ENCODE data around the gene SYT6. TPM values are rescaled to one million over a fixed set of nuclear protein-coding genes. Genes with fewer than 3 reads are reported as not detected.

SYT6 gene
- total RNA-seq, 2 experiments from 2014 or later: not detected

- no peaks in the 10 kb centered on the region for H3K9me3 Mint-ChIP-seq
- no peaks in the 10 kb centered on the region for H3K4me1 Mint-ChIP-seq
- H3K36me3 Mint-ChIP-seq (ENCODE audit: low read depth): no peaks in the 10 kb centered on the region
- H3K4me3 Mint-ChIP-seq: no peak overlapping the region
- H3K27me3 Mint-ChIP-seq: peaks cover 14% of the 10 kb centered on the region
- CTCF ChIA-PET: no interaction called here
- POLR2A ChIA-PET: no interaction called here
- DNase-seq: no peak
- no peak overlapping the region for H3K27ac Mint-ChIP-seq
Measured at GRCh38 chr1:114091711-114092110, 62.0 kb downstream of the SYT6 start.

GRCh38 chr1:114090738-114091505 lies 62.7 kb downstream of the SYT6 start:
- no peak overlapping the region for H3K27ac Mint-ChIP-seq
- no peak overlapping the region for H3K4me3 Mint-ChIP-seq
- ChIA-PET POLR2A (no interaction called here), CTCF (no interaction called here)
- no peaks in the 10 kb centered on the region for H3K36me3 Mint-ChIP-seq (ENCODE audit: low read depth)
- no peaks in the 10 kb centered on the region for H3K4me1 Mint-ChIP-seq
- peaks cover 14% of the 10 kb centered on the region for H3K27me3 Mint-ChIP-seq
- no peak for DNase-seq
- no peaks in the 10 kb centered on the region for H3K9me3 Mint-ChIP-seq

GRCh38 chr1:114089502-114090138 lies 64.0 kb downstream of the SYT6 start:
- POLR2A ChIA-PET: no interaction called here

GRCh38 chr1:114088392-114089299 lies 65.0 kb downstream of the SYT6 start:
- POLR2A ChIA-PET: no interaction called here
- Mint-ChIP-seq H3K4me1 (no peaks in the 10 kb centered on the region), H3K9me3 (no peaks in the 10 kb centered on the region), H3K27ac (no peak overlapping the region), H3K27me3 (peaks cover 21% of the 10 kb centered on the region), H3K4me3 (no peak overlapping the region), H3K36me3 (ENCODE audit: low read depth) (no peaks in the 10 kb centered on the region)
- CTCF ChIA-PET: interaction anchor here (0.7 kb wide), 1 partner anchor 84 kb away, joined by 3 read pairs; no protein-coding TSS in a partner anchor
- DNase-seq: no peak

More at GRCh38 chr1:114089502-114090138, 64.0 kb downstream of the SYT6 start:
- no peaks in the 10 kb centered on the region for H3K9me3 Mint-ChIP-seq
- no peak for DNase-seq
- H3K4me1 Mint-ChIP-seq: no peaks in the 10 kb centered on the region
- no peak overlapping the region for H3K27ac Mint-ChIP-seq
- H3K4me3 Mint-ChIP-seq: no peak overlapping the region
- no peaks in the 10 kb centered on the region for H3K36me3 Mint-ChIP-seq (ENCODE audit: low read depth)
- CTCF ChIA-PET: no interaction called here
- peaks cover 14% of the 10 kb centered on the region for H3K27me3 Mint-ChIP-seq

GRCh38 chr1:114087495-114087894 lies 66.2 kb downstream of the SYT6 start:
- peaks cover 23% of the 10 kb centered on the region for H3K27me3 Mint-ChIP-seq
- H3K36me3 Mint-ChIP-seq (ENCODE audit: low read depth): no peaks in the 10 kb centered on the region
- ChIA-PET CTCF (no interaction called here), POLR2A (no interaction called here)
- H3K4me1 Mint-ChIP-seq: no peaks in the 10 kb centered on the region
- DNase-seq: no peak
- H3K9me3 Mint-ChIP-seq: no peaks in the 10 kb centered on the region
- H3K27ac Mint-ChIP-seq: no peak overlapping the region
- no peak overlapping the region for H3K4me3 Mint-ChIP-seq

GRCh38 chr1:114086601-114087368 lies 66.9 kb downstream of the SYT6 start:
- Mint-ChIP-seq H3K9me3 (no peaks in the 10 kb centered on the region), H3K27ac (no peak overlapping the region), H3K4me3 (no peak overlapping the region), H3K36me3 (ENCODE audit: low read depth) (no peaks in the 10 kb centered on the region), H3K27me3 (peaks cover 22% of the 10 kb centered on the region), H3K4me1 (no peaks in the 10 kb centered on the region)
- CTCF ChIA-PET: interaction anchor here (0.6 kb wide), 1 partner anchor 33 kb away, joined by 3 read pairs; no protein-coding TSS in a partner anchor
- POLR2A ChIA-PET: no interaction called here
- no peak for DNase-seq

GRCh38 chr1:114082867-114083585 lies 70.6 kb downstream of the SYT6 start:
- no peak overlapping the region for H3K4me3 Mint-ChIP-seq
- no peaks in the 10 kb centered on the region for H3K9me3 Mint-ChIP-seq
- POLR2A ChIA-PET: no interaction called here
- CTCF ChIA-PET: no interaction called here
- H3K27ac Mint-ChIP-seq: no peak overlapping the region
- peaks cover 2% of the 10 kb centered on the region for H3K4me1 Mint-ChIP-seq
- H3K36me3 Mint-ChIP-seq (ENCODE audit: low read depth): no peaks in the 10 kb centered on the region
- DNase-seq: no peak
- H3K27me3 Mint-ChIP-seq: peaks cover 10% of the 10 kb centered on the region

- Mint-ChIP-seq H3K27ac (no peak overlapping the region), H3K27me3 (peaks cover 10% of the 10 kb centered on the region), H3K4me3 (no peak overlapping the region), H3K9me3 (no peaks in the 10 kb centered on the region), H3K4me1 (peaks cover 2% of the 10 kb centered on the region), H3K36me3 (ENCODE audit: low read depth) (no peaks in the 10 kb centered on the region)
- CTCF ChIA-PET: no interaction called here
- DNase-seq: no peak
- POLR2A ChIA-PET: no interaction called here
Measured at GRCh38 chr1:114082304-114082630, 71.4 kb downstream of the SYT6 start.

GRCh38 chr1:114081437-114082303 lies 72.0 kb downstream of the SYT6 start:
- POLR2A ChIA-PET: interaction anchor here (0.6 kb wide), 1 partner anchor 11 kb away, joined by 3 read pairs; no protein-coding TSS in a partner anchor
- no peak for DNase-seq
- peaks cover 2% of the 10 kb centered on the region for H3K4me1 Mint-ChIP-seq
- CTCF ChIA-PET: interaction anchor here (0.5 kb wide), 1 partner anchor 207 kb away, joined by 3 read pairs; no protein-coding TSS in a partner anchor
- H3K27ac Mint-ChIP-seq: no peak overlapping the region
- no peaks in the 10 kb centered on the region for H3K36me3 Mint-ChIP-seq (ENCODE audit: low read depth)
- peaks cover 10% of the 10 kb centered on the region for H3K27me3 Mint-ChIP-seq
- no peak overlapping the region for H3K4me3 Mint-ChIP-seq
- no peaks in the 10 kb centered on the region for H3K9me3 Mint-ChIP-seq

GRCh38 chr1:114080511-114081436 lies 72.9 kb downstream of the SYT6 start:
- H3K4me1 Mint-ChIP-seq: peaks cover 7% of the 10 kb centered on the region
- no peak for DNase-seq
- CTCF ChIA-PET: interaction anchor here (0.5 kb wide), 1 partner anchor 208 kb away, joined by 3 read pairs; no protein-coding TSS in a partner anchor
- H3K36me3 Mint-ChIP-seq (ENCODE audit: low read depth): no peaks in the 10 kb centered on the region
- peaks cover 10% of the 10 kb centered on the region for H3K27me3 Mint-ChIP-seq
- H3K27ac Mint-ChIP-seq: no peak overlapping the region
- no peaks in the 10 kb centered on the region for H3K9me3 Mint-ChIP-seq
- POLR2A ChIA-PET: interaction anchor here (0.6 kb wide), 1 partner anchor 10 kb away, joined by 3 read pairs; no protein-coding TSS in a partner anchor
- H3K4me3 Mint-ChIP-seq: no peak overlapping the region
